Measurements from ENCODE around the gene C20orf96. TPM values are rescaled to one million over a fixed set of nuclear protein-coding genes. Genes with fewer than 3 reads are reported as not detected.

Gene C20orf96
- total and polyA plus RNA-seq, 12 donors, result 3.1 to 5.5 (median 4.4) TPM

- Histone ChIP-seq H3K4me1 (peaks cover 3 to 43% (median 21%) of the 10 kb centered on the region in 9 donors), H3K4me3 (no peak overlapping the region), H3K9me3 (no peaks in the 10 kb centered on the region), H3K36me3 (peaks cover 0 to 6% (median 0%) of the 10 kb centered on the region in 9 donors), H3K27me3 (peaks cover 0 to 9% (median 0%) of the 10 kb centered on the region in 7 donors), H3K27ac (peak overlapping the region in 3 of 10 donors; percentile 13 to 86 (median 14))
- TF ChIP-seq CTCF (IDR thresholded peaks at IDR 0.05), result no peak
- DNase-seq (no peak), ATAC-seq (no peak)
- intact Hi-C loops (cut with DNase I), result loop anchor here in 7 of 10 donors (2.0 to 10.0 kb wide), 6 partner anchors 17 to 123 kb away; partner anchors contain the start of gene NRSN2 (in 1 of the 7)
- 77 to 79% methylated on average over 4 of the region's 4 CpGs for WGBS, 2 donors
Measured at GRCh38 chr20:329851-330232, 39.3 kb upstream of the C20orf96 start.

- intact Hi-C loops (cut with DNase I), result loop anchor here in 4 of 10 donors (1.0 to 10.0 kb wide), 4 partner anchors 27 to 62 kb away; no protein-coding TSS in a partner anchor
- ATAC-seq (no peak), DNase-seq (no peak)
- H3K36me3 ChIP-seq, result peaks cover 0 to 2% (median 0%) of the 10 kb centered on the region in 9 donors
- H3K27ac ChIP-seq, result peak overlapping the region in 6 of 10 donors; percentile 12 to 94 (median 35)
- WGBS, 2 donors, result 53 to 55% methylated on average over 7 of the region's 7 CpGs
- no peaks in the 10 kb centered on the region for H3K9me3 ChIP-seq
- H3K27me3 ChIP-seq, result peaks cover 0 to 9% (median 0%) of the 10 kb centered on the region in 7 donors
- no peak for TF ChIP-seq CTCF (IDR thresholded peaks at IDR 0.05)
- H3K4me1 ChIP-seq, result peaks cover 3 to 49% (median 23%) of the 10 kb centered on the region in 9 donors
- H3K4me3 ChIP-seq, result no peak overlapping the region
Measured at GRCh38 chr20:328975-329695, 38.6 kb upstream of the C20orf96 start.

- WGBS, 2 donors, result 41 to 51% methylated on average over 31 of the region's 31 CpGs
Measured at GRCh38 chr20:328027-328974, 37.8 kb upstream of the C20orf96 start.

More at GRCh38 chr20:328027-328974, 37.8 kb upstream of the C20orf96 start:
- TF ChIP-seq CTCF (IDR thresholded peaks at IDR 0.05), result no peak
- H3K9me3 ChIP-seq, result no peaks in the 10 kb centered on the region
- DNase-seq, result no peak
- no peaks in the 10 kb centered on the region for H3K36me3 ChIP-seq
- H3K27ac ChIP-seq, result peak overlapping the region in 8 of 10 donors; percentile 61 to 97 (median 89)
- no peak for ATAC-seq
- peak overlapping the region in 8 of 10 donors; percentile 69 to 83 (median 74) for H3K4me3 ChIP-seq
- peaks cover 0 to 9% (median 0%) of the 10 kb centered on the region in 7 donors for H3K27me3 ChIP-seq
- peaks cover 5 to 57% (median 27%) of the 10 kb centered on the region in 9 donors for H3K4me1 ChIP-seq
- intact Hi-C loops (cut with DNase I), result loop anchor here in 4 of 10 donors (1.0 to 10.0 kb wide), 4 partner anchors 28 to 61 kb away; no protein-coding TSS in a partner anchor
